HS-5 (cell line): ENCODE data around the gene ZSCAN1.

Source experiments
- DNase-seq: peaks from one replicate; pipeline ENCODE4 v3.0.0-alpha.2; 2012; ENCODE audit warnings: low read depth

The ZSCAN1 gene

GRCh38 chr19:58040751-58041525 is 7.1 kb downstream of the ZSCAN1 start:
- no peak for DNase-seq

GRCh38 chr19:58042495-58043340 is 8.9 kb downstream of the ZSCAN1 start:
- DNase-seq = no peak

- DNase-seq = no peak
Measured at GRCh38 chr19:58044391-58044790, 10.6 kb downstream of the ZSCAN1 start.

- DNase-seq = no peak
Measured at GRCh38 chr19:58044886-58045285, 11.1 kb downstream of the ZSCAN1 start.

- no peak for DNase-seq
Measured at GRCh38 chr19:58045411-58046050, 11.7 kb downstream of the ZSCAN1 start.

GRCh38 chr19:58046856-58047255 is 13.0 kb downstream of the ZSCAN1 start:
- DNase-seq = no peak

GRCh38 chr19:58047672-58048071 is 13.8 kb downstream of the ZSCAN1 start:
- no peak for DNase-seq

GRCh38 chr19:58052256-58052655 is 18.4 kb downstream of the ZSCAN1 start:
- DNase-seq = no peak

- DNase-seq = no peak
Measured at GRCh38 chr19:58053480-58054156, 19.8 kb downstream of the ZSCAN1 start.

GRCh38 chr19:58054901-58055874 is 21.4 kb downstream of the ZSCAN1 start:
- no peak for DNase-seq

- DNase-seq = no peak
Measured at GRCh38 chr19:58056261-58056660, 22.4 kb downstream of the ZSCAN1 start.

- DNase-seq = no peak
Measured at GRCh38 chr19:58056861-58057260, 23.0 kb downstream of the ZSCAN1 start.

GRCh38 chr19:58058467-58058866 is 24.6 kb downstream of the ZSCAN1 start:
- DNase-seq = no peak

GRCh38 chr19:58059003-58059670 is 25.3 kb downstream of the ZSCAN1 start, which contains the start of gene ZNF135:
TSS of gene ZNF135 (plus strand) at chr19:58059282. CDS start at chr19:58060003, 721 bp downstream.
- DNase-seq = no peak

GRCh38 chr19:58059671-58060078 is 25.9 kb downstream of the ZSCAN1 start:
- no peak for DNase-seq

- DNase-seq = no peak
Measured at GRCh38 chr19:58060231-58060630, 26.4 kb downstream of the ZSCAN1 start.

- no peak for DNase-seq
Measured at GRCh38 chr19:58063712-58064111, 29.9 kb downstream of the ZSCAN1 start.

- DNase-seq = no peak
Measured at GRCh38 chr19:58067240-58067912, 33.6 kb downstream of the ZSCAN1 start.

GRCh38 chr19:58079792-58080191 is 46.0 kb downstream of the ZSCAN1 start:
- DNase-seq = no peak

GRCh38 chr19:58083021-58083420 is 49.2 kb downstream of the ZSCAN1 start:
- no peak for DNase-seq
